ENCODE results near the gene ARID1B. TPM values are rescaled to one million over a fixed set of nuclear protein-coding genes. Genes with fewer than 3 reads are reported as not detected.

The ARID1B gene
- total RNA-seq, 1 experiment from 2014 or later = 42.8 TPM

DNA sequence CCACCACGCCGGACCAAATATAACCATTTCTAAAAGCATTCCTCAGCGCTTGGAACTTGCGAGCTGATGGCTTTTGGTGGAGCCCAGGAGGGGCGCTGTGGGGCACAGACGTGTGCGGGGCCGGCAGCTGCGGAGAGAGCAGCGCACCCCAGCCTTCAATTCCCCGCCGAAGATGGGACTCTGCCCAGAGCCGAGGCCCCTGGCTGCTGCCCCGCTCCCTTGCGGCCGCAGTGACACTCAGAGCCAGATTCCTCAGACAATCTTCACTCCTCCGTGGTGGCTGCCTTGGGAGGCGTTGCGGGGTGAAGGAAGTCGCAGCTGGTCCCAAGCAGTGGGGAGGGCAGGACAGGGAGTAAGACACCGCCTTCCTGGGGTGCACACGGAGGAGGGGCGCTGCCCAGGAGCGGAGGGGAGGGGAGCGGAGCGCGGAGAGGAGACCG, 458.4 kb downstream of the ARID1B start:
- Histone ChIP-seq H3K4me1 (replicated peaks; ENCODE audit: insufficient read depth) (no peaks in the 10 kb centered on the region), H3K27me3 (ENCODE audit: insufficient read depth, low read depth) (no peaks in the 10 kb centered on the region), H3K79me2 (ENCODE audit: low read depth) (no peaks in the 10 kb centered on the region), H2AFZ (no peak overlapping the region), H3K4me3 (no peak overlapping the region), H4K20me1 (ENCODE audit: insufficient read depth) (no peaks in the 10 kb centered on the region), H3F3A (ENCODE audit: insufficient read depth, low read depth) (no peaks in the 10 kb centered on the region), H3K4me2 (no peak overlapping the region), H3K9me2 (ENCODE audit: insufficient read depth) (no peaks in the 10 kb centered on the region), H3K9me3 (ENCODE audit: insufficient read depth, low read depth) (no peaks in the 10 kb centered on the region), H3K27ac (no peak overlapping the region), H3K36me3 (ENCODE audit: low read depth) (no peaks in the 10 kb centered on the region)
- ChIA-PET POLR2A (ENCODE audit: unreplicated experiment) (no interaction called here), CTCF (no interaction called here)
- BruUV-seq (replicated peaks) = no TSS peak
- intact Hi-C loops (cut with micrococcal nuclease; ENCODE audit: unreplicated experiment) = no loop called here
- TF ChIP-seq, protein P1, sequence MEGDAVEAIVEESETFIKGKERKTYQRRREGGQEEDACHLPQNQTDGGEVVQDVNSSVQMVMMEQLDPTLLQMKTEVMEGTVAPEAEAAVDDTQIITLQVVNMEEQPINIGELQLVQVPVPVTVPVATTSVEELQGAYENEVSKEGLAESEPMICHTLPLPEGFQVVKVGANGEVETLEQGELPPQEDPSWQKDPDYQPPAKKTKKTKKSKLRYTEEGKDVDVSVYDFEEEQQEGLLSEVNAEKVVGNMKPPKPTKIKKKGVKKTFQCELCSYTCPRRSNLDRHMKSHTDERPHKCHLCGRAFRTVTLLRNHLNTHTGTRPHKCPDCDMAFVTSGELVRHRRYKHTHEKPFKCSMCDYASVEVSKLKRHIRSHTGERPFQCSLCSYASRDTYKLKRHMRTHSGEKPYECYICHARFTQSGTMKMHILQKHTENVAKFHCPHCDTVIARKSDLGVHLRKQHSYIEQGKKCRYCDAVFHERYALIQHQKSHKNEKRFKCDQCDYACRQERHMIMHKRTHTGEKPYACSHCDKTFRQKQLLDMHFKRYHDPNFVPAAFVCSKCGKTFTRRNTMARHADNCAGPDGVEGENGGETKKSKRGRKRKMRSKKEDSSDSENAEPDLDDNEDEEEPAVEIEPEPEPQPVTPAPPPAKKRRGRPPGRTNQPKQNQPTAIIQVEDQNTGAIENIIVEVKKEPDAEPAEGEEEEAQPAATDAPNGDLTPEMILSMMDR (conservative IDR thresholded peaks at IDR 0.05) = no peak
- no peak for TF ChIP-seq EZH2 (IDR thresholded peaks at IDR 0.05; ENCODE audit: low read depth)
- no peak for DNase-seq

DNA sequence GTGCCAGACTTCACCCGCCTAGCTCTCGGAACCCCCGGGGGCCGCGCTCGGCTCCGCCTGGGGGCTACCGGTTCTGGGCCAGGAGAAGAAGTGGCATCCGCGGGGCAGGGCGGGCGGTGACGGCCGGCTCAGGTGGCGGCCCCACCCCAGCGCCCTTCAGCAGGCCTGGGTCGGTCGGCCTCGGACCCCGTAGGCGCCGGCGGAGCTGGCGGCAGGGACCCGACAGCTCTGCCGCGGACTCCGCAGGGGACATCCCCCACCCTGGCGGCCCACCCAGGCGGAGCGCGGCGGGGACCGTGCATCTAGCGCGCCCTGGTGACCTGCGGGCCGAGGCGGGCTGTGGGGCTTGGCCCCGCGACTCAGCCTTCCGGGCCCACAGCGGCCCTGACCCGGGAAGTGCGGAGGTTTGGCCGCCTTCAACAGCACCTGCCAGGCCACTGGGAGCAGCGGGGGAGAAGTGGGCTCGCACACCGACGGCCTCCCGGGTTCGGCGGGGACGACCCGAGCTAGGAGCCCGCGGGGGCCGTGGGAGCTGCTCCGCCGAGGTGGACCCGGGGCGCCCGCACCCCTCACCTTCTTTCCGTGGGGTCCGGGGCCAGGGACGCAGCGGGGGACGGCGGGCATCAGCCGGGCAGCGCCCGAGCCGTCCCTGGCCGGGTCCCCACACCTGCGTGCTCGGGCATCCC, 459.0 kb downstream of the ARID1B start:
- Histone ChIP-seq H2AFZ (no peak overlapping the region), H3K4me3 (no peak overlapping the region), H3F3A (ENCODE audit: insufficient read depth, low read depth) (no peaks in the 10 kb centered on the region), H3K9me3 (ENCODE audit: insufficient read depth, low read depth) (no peaks in the 10 kb centered on the region), H3K27me3 (ENCODE audit: insufficient read depth, low read depth) (no peaks in the 10 kb centered on the region), H4K20me1 (ENCODE audit: insufficient read depth) (no peaks in the 10 kb centered on the region), H3K4me1 (replicated peaks; ENCODE audit: insufficient read depth) (no peaks in the 10 kb centered on the region), H3K27ac (no peak overlapping the region), H3K36me3 (ENCODE audit: low read depth) (no peaks in the 10 kb centered on the region), H3K79me2 (ENCODE audit: low read depth) (no peaks in the 10 kb centered on the region), H3K9me2 (ENCODE audit: insufficient read depth) (no peaks in the 10 kb centered on the region), H3K4me2 (no peak overlapping the region)
- intact Hi-C loops (cut with micrococcal nuclease; ENCODE audit: unreplicated experiment) = no loop called here
- CTCF ChIA-PET = no interaction called here
- no peak for TF ChIP-seq EZH2 (IDR thresholded peaks at IDR 0.05; ENCODE audit: low read depth)
- TF ChIP-seq, protein P1 (conservative IDR thresholded peaks at IDR 0.05) = no peak
- no peak for DNase-seq
- POLR2A ChIA-PET (ENCODE audit: unreplicated experiment) = no interaction called here
- BruUV-seq (replicated peaks) = no TSS peak

DNA sequence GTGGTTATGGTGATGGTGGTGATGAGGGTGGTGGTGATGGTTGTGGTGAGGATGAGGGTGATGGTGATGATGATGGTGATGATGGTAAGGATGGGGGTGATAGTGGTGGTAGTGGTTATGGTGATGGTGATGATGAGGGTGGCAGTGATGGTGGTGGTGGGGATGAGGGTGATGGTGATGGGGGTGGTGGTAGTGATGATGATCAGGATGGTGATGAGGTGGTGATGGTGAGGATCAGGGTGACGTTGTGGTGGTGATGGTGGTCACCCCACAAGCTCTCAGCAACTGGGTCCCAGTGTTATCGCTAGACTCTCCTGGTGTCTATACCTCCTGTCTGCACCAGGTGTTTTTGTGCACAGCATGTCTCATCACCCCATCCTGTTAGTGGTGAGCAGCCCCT, 461.2 kb downstream of the ARID1B start:
- H3K36me3 ChIP-seq (ENCODE audit: low read depth) = no peaks in the 10 kb centered on the region
- no peaks in the 10 kb centered on the region for H4K20me1 ChIP-seq (ENCODE audit: insufficient read depth)
- no peak for TF ChIP-seq EZH2 (IDR thresholded peaks at IDR 0.05; ENCODE audit: low read depth)
- TF ChIP-seq, protein P1 (conservative IDR thresholded peaks at IDR 0.05) = no peak
- no peaks in the 10 kb centered on the region for H3K79me2 ChIP-seq (ENCODE audit: low read depth)
- no peak for DNase-seq
- no peaks in the 10 kb centered on the region for H3K4me1 ChIP-seq (replicated peaks; ENCODE audit: insufficient read depth)
- no peak overlapping the region for H3K27ac ChIP-seq
- H2AFZ ChIP-seq = no peak overlapping the region
- no peaks in the 10 kb centered on the region for H3K9me3 ChIP-seq (ENCODE audit: insufficient read depth, low read depth)
- H3F3A ChIP-seq (ENCODE audit: insufficient read depth, low read depth) = no peaks in the 10 kb centered on the region
- no peak overlapping the region for H3K4me2 ChIP-seq
- H3K27me3 ChIP-seq (ENCODE audit: insufficient read depth, low read depth) = no peaks in the 10 kb centered on the region
- CTCF ChIA-PET = no interaction called here
- no peak overlapping the region for H3K4me3 ChIP-seq
- intact Hi-C loops (cut with micrococcal nuclease; ENCODE audit: unreplicated experiment) = no loop called here
- no peaks in the 10 kb centered on the region for H3K9me2 ChIP-seq (ENCODE audit: insufficient read depth)
- POLR2A ChIA-PET (ENCODE audit: unreplicated experiment) = no interaction called here
- no TSS peak for BruUV-seq (replicated peaks)

All from PC-9 (cell line).